Activated T-helper 1 cell treated with anti-CD3 and anti-CD28 coated beads, Interleukin-2, amount 50 U/mL, for 16 hours (primary cell): ENCODE results near the gene TPRG1.

Experiments
- DNase-seq, 2 donors: peaks; one replicate each; pipeline ENCODE4 v3.0.0-alpha.2; 2020; ENCODE audit warnings: low read depth in 1 of 2, low spot score in 1 of 2

Gene TPRG1

GRCh38 chr3:189165092-189165612 lies 6.6 kb upstream of the TPRG1 start:
- no peak for DNase-seq

DNA sequence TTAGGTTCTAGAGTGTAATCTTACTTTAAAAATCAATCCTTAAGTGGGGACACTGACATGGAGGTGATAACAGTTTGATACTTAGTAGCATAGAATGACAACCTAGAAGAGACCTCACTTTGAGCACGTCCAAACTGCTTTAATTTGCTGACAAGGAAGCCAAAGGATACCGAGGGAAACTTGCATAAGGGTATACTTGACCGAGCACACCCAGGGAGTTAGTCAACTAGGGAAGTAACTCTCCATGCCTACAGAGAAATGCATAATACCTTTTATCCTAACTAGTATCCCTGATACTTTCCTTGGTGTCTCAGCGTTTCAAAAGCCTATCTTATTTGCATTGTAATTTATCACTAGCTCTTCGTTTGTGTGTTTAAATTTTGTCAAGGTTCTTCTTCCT lies 5.5 kb upstream of the TPRG1 start:
- DNase-seq: no peak

GRCh38 chr3:189167027-189167766 lies 4.6 kb upstream of the TPRG1 start:
- DNase-seq: no peak

DNA sequence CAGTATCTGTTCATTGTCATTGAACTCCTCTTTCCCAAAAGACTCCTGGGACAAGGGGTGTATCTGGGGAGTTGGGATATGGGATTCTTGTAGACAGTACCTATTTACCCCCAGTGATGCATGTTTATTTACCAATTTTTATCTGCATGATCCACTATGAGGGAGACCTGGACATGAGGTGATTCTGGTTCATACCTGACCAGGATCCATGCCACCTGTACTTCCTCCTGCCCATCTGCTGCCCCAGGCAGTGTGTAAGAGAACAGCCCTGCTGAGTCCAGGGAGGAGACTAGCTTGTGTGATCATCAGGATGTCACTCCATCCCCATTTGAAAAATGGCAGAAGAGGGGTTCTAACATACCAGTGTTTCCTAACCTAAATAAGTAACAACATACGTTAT lies 3.1 kb upstream of the TPRG1 start:
- no peak for DNase-seq

DNA sequence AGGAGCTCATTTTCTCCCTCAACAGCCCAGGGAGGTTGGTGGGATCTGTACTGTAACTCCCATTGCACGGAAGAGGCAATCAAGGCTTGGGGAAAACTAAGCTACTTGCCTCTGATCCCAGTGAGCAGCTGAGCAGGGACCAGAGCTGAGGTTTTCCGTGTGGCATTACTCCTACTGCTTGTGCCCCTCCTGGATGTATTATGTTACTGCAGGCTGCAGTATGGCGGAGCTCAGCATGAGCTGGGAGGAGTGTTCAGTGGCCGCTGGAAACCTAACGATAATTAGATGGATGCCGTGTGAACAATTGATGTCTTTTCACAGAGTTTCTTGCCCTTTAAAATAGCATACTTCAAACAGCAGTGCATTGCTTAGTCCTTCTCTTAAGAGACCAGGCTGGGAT lies 2.0 kb upstream of the TPRG1 start:
- DNase-seq: no peak

- DNase-seq: no peak
Measured at GRCh38 chr3:189170559-189170958, 1.2 kb upstream of the TPRG1 start.

DNA sequence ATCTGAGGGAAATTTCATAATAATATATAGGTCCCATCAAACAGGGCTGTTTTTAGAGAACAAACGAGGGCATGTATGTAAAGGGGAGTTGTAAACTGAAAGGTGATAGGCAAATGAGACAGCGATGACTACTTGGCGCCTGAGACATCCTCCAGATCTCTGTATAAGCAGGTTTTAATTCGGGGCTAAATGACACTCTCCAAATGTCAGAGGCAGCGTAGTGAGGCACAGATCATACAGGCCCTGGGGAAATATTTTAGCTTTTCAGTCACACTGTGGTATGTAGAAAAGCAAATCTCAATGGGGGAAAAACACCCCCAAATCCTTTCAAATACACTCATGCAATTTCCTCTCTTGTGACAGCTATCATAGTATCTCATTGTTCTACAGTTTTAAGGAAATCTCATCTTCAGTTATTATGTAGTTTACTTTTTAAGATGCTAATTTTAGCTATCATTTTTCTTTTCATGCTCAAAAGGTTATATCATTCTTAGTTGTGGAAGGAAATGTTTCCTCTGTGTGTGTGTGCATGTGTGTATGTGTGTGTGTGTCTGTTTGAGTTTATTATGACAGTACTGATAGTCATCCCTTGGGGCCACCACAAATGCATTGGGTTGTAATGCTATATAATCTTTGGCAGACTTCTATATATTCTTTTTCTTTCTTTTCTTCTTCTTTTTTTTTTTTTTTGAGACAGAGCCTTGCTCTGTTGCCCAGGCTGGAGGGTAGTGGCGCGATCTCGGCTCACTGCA lies 1.1 kb downstream of the TPRG1 start:
- DNase-seq: no peak

DNA sequence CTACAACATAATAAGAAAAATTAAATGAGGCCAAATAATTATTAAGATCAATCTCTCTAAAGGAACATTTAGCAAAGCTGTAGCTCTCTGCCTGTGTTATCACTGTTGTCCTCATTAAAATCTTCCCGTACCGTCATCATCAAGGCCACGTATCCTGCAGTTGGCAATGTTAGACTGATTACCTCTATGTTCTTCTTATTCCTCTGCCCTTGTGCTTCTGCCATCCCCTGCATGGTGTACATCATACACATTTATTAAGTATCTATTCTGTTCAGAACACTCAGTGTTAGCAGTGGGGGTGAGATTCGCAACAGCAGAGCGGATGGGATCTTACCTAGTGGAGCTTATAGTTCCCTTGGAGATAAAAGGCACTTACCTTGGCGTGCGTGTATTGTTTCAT lies 12.8 kb downstream of the TPRG1 start:
- DNase-seq: no peak

DNA sequence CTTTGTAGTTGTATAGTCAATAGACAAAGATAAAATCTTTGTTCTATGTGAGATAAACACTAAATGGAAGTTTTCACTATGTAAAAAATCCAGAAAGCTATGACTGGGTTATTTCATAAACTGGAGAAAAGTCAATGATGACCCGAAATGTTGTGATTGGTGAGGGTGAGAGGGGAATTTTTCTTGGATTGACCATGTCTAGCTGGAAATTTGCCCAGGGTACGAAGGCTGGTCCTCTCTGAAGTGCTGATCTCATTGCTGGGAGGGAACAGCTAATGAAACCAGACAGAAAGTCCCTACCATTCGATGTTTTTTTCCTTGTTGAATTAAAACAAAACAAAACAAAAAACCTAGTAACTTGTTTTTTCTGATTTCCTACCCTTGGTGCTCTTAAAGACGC lies 14.3 kb downstream of the TPRG1 start:
- no peak for DNase-seq

DNA sequence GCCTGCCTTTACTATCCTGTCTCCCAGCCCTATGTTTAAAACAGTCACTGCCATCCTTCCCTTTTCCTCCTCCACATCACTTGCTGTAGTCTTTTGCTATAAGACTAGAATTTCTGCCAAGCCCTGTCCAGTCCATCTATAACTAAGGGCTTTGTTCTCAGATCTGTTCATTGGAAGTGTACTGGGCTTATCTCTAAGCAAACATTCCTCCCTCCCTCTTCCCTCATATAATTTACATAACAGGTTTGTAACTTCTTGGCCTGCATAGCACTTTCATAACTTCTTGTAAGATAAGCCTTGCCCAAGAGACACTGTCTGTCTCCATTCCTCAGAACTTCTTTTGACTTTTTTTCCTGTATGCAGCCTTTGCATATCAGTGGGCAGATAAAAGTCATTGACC lies 16.7 kb downstream of the TPRG1 start:
- no peak for DNase-seq

- DNase-seq: no peak
Measured at GRCh38 chr3:189192725-189193124, 21.0 kb downstream of the TPRG1 start.

DNA sequence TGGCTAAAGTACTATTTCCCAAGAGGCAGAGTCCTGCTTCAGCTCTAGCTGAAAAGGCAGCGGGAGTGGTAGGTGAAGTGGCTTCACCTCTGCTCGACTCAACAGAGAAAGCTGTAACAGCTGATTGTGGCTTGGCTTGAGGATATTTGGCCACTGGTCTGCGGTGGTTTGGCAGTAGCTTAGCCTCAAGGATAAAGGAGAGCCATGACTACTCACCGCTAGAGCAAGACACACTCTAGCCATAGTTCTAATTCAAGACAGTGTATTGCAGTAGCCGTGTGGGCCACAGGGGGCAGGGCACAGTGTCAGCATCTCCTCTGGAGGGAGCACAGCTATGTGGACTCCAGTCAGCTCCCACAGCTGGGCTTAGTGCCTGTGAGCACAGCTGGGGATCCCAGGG lies 23.5 kb downstream of the TPRG1 start:
- no peak for DNase-seq

GRCh38 chr3:189202106-189202505 lies 30.3 kb downstream of the TPRG1 start:
- DNase-seq: no peak

DNA sequence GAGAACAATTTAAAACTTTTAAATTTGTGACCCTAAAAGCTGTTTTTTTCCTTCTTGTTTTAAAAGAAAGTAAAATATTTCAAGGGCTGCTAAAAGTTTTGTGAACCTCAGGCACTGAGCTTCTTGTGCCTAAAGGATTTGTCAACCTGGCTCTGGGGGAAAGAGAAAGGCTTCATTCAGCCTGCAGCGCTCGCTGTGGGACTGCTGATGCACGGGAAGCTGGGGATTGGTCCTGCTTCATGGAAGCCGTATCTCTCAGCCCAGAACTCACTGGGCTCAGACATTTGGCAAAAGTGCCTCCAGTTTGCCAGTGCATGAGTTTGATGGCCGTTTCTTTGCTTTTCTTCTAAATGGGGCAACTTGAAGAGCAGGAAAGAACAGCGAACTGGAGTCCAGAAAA lies 30.8 kb downstream of the TPRG1 start:
- DNase-seq: no peak

- no peak for DNase-seq
Measured at GRCh38 chr3:189204167-189204866, 32.5 kb downstream of the TPRG1 start.

GRCh38 chr3:189204937-189205336 lies 33.2 kb downstream of the TPRG1 start:
- no peak for DNase-seq

- DNase-seq: no peak
Measured at GRCh38 chr3:189210251-189210770, 38.5 kb downstream of the TPRG1 start.

- DNase-seq: no peak
Measured at GRCh38 chr3:189212681-189213080, 40.9 kb downstream of the TPRG1 start.

- no peak for DNase-seq
Measured at GRCh38 chr3:189214651-189215050, 42.9 kb downstream of the TPRG1 start.

DNA sequence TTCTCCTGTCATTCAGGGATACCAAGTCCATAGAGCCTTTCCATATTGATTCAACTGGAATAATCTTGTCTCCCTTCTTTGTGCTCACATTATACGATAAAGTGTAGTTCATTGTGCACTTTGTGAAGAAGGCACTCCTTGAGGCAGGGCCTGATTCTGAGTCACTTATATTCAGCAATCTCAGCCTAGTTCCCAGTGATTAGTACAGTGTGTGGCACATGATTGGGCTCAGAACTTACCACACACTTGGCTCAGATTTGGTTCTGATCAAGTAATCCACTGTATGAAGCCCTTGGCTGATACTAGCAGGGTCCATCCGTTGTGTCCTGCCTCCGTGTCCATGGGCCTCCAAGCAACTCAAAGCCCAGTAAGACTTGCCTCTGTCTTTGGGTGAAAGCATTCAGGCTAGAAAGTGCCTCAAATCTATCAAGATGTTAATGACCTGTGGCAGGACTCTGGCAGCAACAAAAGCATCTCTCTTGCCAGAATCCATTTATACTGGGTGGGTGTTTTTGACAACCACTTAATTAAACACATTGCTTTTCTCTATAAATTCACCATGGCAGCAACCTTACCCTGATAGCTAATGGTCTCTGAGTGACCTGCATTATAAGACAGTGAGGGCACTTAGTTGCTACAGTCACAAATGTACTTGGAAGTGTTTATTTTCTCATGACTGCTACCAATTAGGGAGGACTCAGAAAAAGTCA lies 51.3 kb downstream of the TPRG1 start:
- DNase-seq: no peak

DNA sequence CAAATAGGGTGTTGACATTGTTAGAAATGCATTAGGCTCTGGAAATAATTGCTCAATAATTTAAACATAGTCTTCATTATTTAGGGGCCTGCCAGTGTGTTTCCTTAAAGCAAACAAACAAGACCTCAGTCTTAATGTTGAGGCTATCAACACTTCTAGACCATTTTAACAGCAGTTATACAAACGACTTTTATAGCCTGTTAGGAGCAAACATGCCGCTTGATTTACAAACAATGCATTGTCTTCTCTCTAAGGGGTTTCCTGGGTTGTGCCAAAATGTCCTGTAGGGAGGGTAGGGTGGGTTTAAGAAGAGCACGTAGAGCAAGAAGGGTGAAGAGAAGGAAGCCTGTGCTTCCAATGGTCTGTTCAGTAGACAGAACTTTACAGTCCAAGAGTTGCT lies 53.7 kb downstream of the TPRG1 start:
- DNase-seq: no peak
